Measurements from ENCODE around the gene GAB1.

The GAB1 gene

DNA sequence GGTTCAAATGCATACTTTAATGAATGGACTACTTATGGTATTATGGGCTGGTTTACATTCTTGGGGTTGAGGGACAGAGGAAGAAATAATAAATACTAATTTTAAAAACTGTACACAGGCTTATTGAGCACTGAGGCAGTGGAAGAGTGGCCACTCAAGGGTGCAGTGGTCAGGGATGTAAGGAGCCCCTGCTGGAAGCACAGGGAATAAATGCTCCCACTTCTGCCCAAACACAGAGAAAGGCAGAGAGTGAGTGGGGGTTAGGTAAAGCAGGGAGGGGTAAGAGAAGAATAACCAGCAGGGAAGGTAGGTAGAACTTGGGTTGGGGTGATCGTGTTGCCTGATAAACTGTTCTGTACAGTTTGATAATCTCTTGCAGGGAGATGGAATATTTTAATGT is 60.0 kb downstream of the GAB1 start:
- Histone ChIP-seq H3K9me3 (ENCODE audit: control insufficient read depth in 2 of 2, low read length in 2 of 2) (no peaks in the 10 kb centered on the region), H3K9ac (ENCODE audit: low read depth in 1 of 2, low read length in 2 of 2) (no peak overlapping the region), H3K27ac (ENCODE audit: low read depth in 2 of 2, low read length in 2 of 2) (no peak overlapping the region), H3K4me1 (ENCODE audit: control insufficient read depth in 2 of 2, insufficient read depth in 2 of 2, low read length in 2 of 2) (no peaks in the 10 kb centered on the region), H3K36me3 (ENCODE audit: control insufficient read depth in 2 of 2, insufficient read depth in 2 of 2, low read length in 2 of 2) (peaks cover 0 to 4% of the 10 kb centered on the region in 2 donors), H3K4me3 (ENCODE audit: low read length in 2 of 2) (no peak overlapping the region), H3K27me3 (ENCODE audit: control insufficient read depth in 2 of 2, insufficient read depth in 2 of 2, low read length in 2 of 2) (no peaks in the 10 kb centered on the region)

DNA sequence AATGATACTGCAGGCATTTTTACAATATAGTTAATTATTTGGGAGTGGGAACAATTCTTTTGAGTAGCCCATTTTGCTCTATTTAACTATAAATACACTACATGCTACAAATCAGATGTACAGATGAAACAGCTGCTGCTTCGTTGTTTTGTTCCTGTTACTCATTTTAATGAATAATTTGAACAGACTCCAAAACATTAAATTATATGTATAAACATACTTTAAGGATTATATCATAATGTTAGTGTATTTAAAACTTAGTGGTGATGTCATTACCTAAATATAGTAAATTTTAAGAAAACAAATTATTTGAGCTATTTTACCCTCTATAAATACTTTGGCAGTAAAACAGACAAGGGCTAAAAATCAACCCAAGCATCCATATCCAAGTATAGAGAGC is 60.7 kb downstream of the GAB1 start:
- H3K4me3 ChIP-seq (ENCODE audit: low read length in 2 of 2): no peak overlapping the region
- H3K36me3 ChIP-seq (ENCODE audit: control insufficient read depth in 2 of 2, insufficient read depth in 2 of 2, low read length in 2 of 2): peaks cover 0 to 4% of the 10 kb centered on the region in 2 donors
- no peak overlapping the region for H3K9ac ChIP-seq (ENCODE audit: low read depth in 1 of 2, low read length in 2 of 2)
- no peak overlapping the region for H3K27ac ChIP-seq (ENCODE audit: low read depth in 2 of 2, low read length in 2 of 2)
- no peaks in the 10 kb centered on the region for H3K27me3 ChIP-seq (ENCODE audit: control insufficient read depth in 2 of 2, insufficient read depth in 2 of 2, low read length in 2 of 2)
- no peaks in the 10 kb centered on the region for H3K4me1 ChIP-seq (ENCODE audit: control insufficient read depth in 2 of 2, insufficient read depth in 2 of 2, low read length in 2 of 2)
- no peaks in the 10 kb centered on the region for H3K9me3 ChIP-seq (ENCODE audit: control insufficient read depth in 2 of 2, low read length in 2 of 2)

DNA sequence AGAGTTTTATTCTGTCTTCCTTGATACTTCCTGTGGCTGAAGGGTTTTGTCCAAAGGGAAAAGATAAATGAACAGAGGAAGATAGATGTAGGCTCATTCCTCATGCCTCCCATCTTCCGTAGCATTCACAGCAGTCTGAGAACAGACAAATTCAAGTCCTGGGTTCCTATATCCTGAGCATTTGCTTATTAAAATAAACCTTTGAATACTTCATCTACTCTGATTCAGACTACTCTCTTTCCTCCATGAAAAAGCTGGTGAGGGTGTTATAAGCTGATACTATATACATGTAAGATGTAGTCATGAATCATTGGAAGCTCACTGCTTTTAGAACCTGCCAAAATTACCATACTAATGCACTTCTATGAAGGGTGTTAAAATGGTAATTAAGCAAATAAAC is 61.2 kb downstream of the GAB1 start:
- Histone ChIP-seq H3K27me3 (ENCODE audit: control insufficient read depth in 2 of 2, insufficient read depth in 2 of 2, low read length in 2 of 2) (no peaks in the 10 kb centered on the region), H3K36me3 (ENCODE audit: control insufficient read depth in 2 of 2, insufficient read depth in 2 of 2, low read length in 2 of 2) (peaks cover 0 to 4% of the 10 kb centered on the region in 2 donors), H3K9ac (ENCODE audit: low read depth in 1 of 2, low read length in 2 of 2) (no peak overlapping the region), H3K9me3 (ENCODE audit: control insufficient read depth in 2 of 2, low read length in 2 of 2) (no peaks in the 10 kb centered on the region), H3K27ac (ENCODE audit: low read depth in 2 of 2, low read length in 2 of 2) (no peak overlapping the region), H3K4me1 (ENCODE audit: control insufficient read depth in 2 of 2, insufficient read depth in 2 of 2, low read length in 2 of 2) (no peaks in the 10 kb centered on the region), H3K4me3 (ENCODE audit: low read length in 2 of 2) (no peak overlapping the region)

DNA sequence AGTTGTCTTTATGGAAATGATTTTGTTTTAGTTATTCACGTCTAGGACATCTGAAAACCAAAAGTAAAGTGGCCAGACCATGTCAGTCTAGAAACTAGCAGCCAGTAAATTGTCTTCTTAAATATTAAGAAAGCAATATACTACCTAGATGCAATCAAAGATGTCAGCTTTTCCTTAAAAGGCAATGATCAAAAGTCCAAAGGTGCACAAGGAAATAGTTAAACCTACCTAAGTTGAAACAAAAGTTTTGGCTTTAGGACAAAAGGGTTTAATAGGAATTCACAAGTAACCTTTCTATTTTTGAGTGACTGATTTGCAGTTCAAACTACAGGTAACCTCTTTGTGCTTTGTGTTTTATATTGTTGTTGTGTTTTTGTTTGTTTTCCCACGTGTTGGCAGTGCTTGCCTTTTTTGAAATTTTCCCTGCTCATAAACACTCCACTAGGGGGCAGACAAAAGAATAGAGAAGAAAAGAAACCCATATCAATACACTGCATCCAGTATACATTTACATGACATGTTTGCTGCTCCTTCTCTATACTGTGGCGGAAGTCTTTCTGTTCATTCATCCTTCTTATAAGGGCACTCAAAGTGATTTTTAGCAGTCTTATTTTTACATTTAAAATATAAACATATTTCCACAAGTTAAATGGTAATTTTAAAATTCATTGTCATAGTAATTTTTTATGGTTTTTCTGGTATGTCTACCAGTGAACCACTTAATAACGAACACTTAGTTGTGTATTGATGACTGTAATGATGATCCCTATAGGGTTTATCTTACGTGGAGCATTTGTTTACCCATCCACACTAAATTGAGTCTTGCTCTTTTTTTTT is 62.7 kb downstream of the GAB1 start:
- Histone ChIP-seq H3K4me1 (ENCODE audit: control insufficient read depth in 2 of 2, insufficient read depth in 2 of 2, low read length in 2 of 2) (peaks cover 0 to 2% of the 10 kb centered on the region in 2 donors), H3K9me3 (ENCODE audit: control insufficient read depth in 2 of 2, low read length in 2 of 2) (no peaks in the 10 kb centered on the region), H3K4me3 (ENCODE audit: low read length in 2 of 2) (peak overlapping the region; percentile 33 to 57), H3K36me3 (ENCODE audit: control insufficient read depth in 2 of 2, insufficient read depth in 2 of 2, low read length in 2 of 2) (peaks cover 0 to 4% of the 10 kb centered on the region in 2 donors), H3K9ac (ENCODE audit: low read depth in 1 of 2, low read length in 2 of 2) (no peak overlapping the region), H3K27me3 (ENCODE audit: control insufficient read depth in 2 of 2, insufficient read depth in 2 of 2, low read length in 2 of 2) (no peaks in the 10 kb centered on the region), H3K27ac (ENCODE audit: low read depth in 2 of 2, low read length in 2 of 2) (peak overlapping the region; percentile 12 to 74)

- H3K4me3 ChIP-seq (ENCODE audit: low read length in 2 of 2): no peak overlapping the region
- peaks cover 0 to 4% of the 10 kb centered on the region in 2 donors for H3K36me3 ChIP-seq (ENCODE audit: control insufficient read depth in 2 of 2, insufficient read depth in 2 of 2, low read length in 2 of 2)
- no peaks in the 10 kb centered on the region for H3K27me3 ChIP-seq (ENCODE audit: control insufficient read depth in 2 of 2, insufficient read depth in 2 of 2, low read length in 2 of 2)
- peaks cover 0 to 2% of the 10 kb centered on the region in 2 donors for H3K4me1 ChIP-seq (ENCODE audit: control insufficient read depth in 2 of 2, insufficient read depth in 2 of 2, low read length in 2 of 2)
- H3K27ac ChIP-seq (ENCODE audit: low read depth in 2 of 2, low read length in 2 of 2): no peak overlapping the region
- H3K9ac ChIP-seq (ENCODE audit: low read depth in 1 of 2, low read length in 2 of 2): no peak overlapping the region
- H3K9me3 ChIP-seq (ENCODE audit: control insufficient read depth in 2 of 2, low read length in 2 of 2): no peaks in the 10 kb centered on the region
Observed at GRCh38 chr4:143400082-143400481, 63.4 kb downstream of the GAB1 start.

DNA sequence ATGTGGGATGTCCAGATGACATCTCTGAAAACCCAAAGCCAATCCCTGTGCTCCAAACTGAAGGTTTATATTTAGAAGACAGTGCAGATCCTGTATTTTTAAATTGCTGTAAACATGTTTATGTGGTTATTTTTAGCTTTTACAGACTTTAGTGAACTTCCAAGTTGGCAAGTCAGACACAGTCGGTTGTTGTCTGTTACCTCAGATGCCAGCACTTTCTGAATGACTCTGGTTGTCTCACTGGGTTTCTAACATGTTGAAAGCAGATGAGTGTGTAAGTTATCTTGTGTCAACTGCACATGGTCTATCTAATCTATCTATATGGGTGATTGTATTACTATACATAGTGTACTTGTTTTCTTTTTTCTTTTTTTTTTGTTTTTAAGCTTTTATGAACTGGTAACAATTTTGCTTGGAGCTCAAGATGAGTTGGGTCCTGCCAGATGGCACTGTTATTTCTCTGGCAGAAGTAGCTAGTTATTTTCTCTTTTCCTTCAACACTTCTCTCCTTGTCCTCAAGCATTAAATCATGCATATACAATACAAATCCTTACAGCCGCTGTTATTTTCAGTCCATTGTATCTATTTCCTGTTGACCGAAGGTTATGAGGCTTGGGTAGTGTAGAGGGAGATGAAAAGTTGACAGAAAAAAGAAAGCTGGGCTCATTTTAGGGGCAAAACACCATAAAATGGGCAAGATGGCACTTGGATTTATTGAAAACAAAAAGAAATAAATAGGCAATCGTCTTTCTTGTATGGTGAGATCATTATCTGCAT is 66.3 kb downstream of the GAB1 start:
- Histone ChIP-seq H3K9ac (ENCODE audit: low read depth in 1 of 2, low read length in 2 of 2) (no peak overlapping the region), H3K4me1 (ENCODE audit: control insufficient read depth in 2 of 2, insufficient read depth in 2 of 2, low read length in 2 of 2) (peaks cover 0 to 8% of the 10 kb centered on the region in 2 donors), H3K27me3 (ENCODE audit: control insufficient read depth in 2 of 2, insufficient read depth in 2 of 2, low read length in 2 of 2) (no peaks in the 10 kb centered on the region), H3K27ac (ENCODE audit: low read depth in 2 of 2, low read length in 2 of 2) (peak overlapping the region in 1 of 2 donors; percentile 39), H3K4me3 (ENCODE audit: low read length in 2 of 2) (peak overlapping the region; percentile 0 to 1), H3K36me3 (ENCODE audit: control insufficient read depth in 2 of 2, insufficient read depth in 2 of 2, low read length in 2 of 2) (no peaks in the 10 kb centered on the region), H3K9me3 (ENCODE audit: control insufficient read depth in 2 of 2, low read length in 2 of 2) (no peaks in the 10 kb centered on the region)

DNA sequence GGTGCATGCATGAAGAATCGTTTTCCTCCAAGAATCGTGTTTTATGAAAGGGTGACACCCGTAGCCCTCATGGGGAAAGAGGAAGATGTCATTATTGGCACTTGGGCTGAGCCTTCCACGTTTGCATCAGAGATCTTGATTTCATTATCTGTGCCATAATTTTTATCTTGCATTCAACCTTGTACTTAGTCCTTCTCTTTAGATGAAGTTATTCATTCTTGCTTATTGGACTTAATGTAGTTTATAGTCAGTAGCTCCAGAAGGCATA is 66.8 kb downstream of the GAB1 start:
- H3K27ac ChIP-seq (ENCODE audit: low read depth in 2 of 2, low read length in 2 of 2): peak overlapping the region in 1 of 2 donors; percentile 39
- H3K9ac ChIP-seq (ENCODE audit: low read depth in 1 of 2, low read length in 2 of 2): no peak overlapping the region
- no peaks in the 10 kb centered on the region for H3K27me3 ChIP-seq (ENCODE audit: control insufficient read depth in 2 of 2, insufficient read depth in 2 of 2, low read length in 2 of 2)
- H3K9me3 ChIP-seq (ENCODE audit: control insufficient read depth in 2 of 2, low read length in 2 of 2): no peaks in the 10 kb centered on the region
- no peaks in the 10 kb centered on the region for H3K36me3 ChIP-seq (ENCODE audit: control insufficient read depth in 2 of 2, insufficient read depth in 2 of 2, low read length in 2 of 2)
- H3K4me3 ChIP-seq (ENCODE audit: low read length in 2 of 2): peak overlapping the region; percentile 0 to 1
- H3K4me1 ChIP-seq (ENCODE audit: control insufficient read depth in 2 of 2, insufficient read depth in 2 of 2, low read length in 2 of 2): peaks cover 0 to 8% of the 10 kb centered on the region in 2 donors

DNA sequence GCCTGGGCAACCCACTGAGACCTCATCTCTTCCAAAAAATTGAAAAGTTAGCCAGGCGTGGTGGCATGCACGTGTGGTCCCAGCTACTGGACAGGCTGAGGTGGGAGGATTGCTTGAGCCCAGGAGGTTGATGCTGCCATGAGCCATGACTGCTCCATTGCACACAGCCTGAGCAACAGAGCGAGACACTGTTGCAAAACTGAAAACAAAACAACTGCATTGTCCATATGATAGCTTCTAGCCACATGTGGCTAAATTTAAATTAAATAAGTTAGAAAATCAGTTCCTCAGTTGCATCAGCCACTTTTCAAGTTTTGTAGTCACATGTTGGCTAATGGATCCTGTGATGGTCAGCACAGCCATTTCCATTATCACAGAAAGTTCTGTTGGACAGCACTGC is 67.9 kb downstream of the GAB1 start:
- no peaks in the 10 kb centered on the region for H3K27me3 ChIP-seq (ENCODE audit: control insufficient read depth in 2 of 2, insufficient read depth in 2 of 2, low read length in 2 of 2)
- no peak overlapping the region for H3K27ac ChIP-seq (ENCODE audit: low read depth in 2 of 2, low read length in 2 of 2)
- H3K9ac ChIP-seq (ENCODE audit: low read depth in 1 of 2, low read length in 2 of 2): no peak overlapping the region
- no peak overlapping the region for H3K4me3 ChIP-seq (ENCODE audit: low read length in 2 of 2)
- peaks cover 0 to 8% of the 10 kb centered on the region in 2 donors for H3K4me1 ChIP-seq (ENCODE audit: control insufficient read depth in 2 of 2, insufficient read depth in 2 of 2, low read length in 2 of 2)
- H3K36me3 ChIP-seq (ENCODE audit: control insufficient read depth in 2 of 2, insufficient read depth in 2 of 2, low read length in 2 of 2): no peaks in the 10 kb centered on the region
- H3K9me3 ChIP-seq (ENCODE audit: control insufficient read depth in 2 of 2, low read length in 2 of 2): no peaks in the 10 kb centered on the region

GRCh38 chr4:143405075-143405730 is 68.5 kb downstream of the GAB1 start:
- Histone ChIP-seq H3K9ac (ENCODE audit: low read depth in 1 of 2, low read length in 2 of 2) (no peak overlapping the region), H3K27me3 (ENCODE audit: control insufficient read depth in 2 of 2, insufficient read depth in 2 of 2, low read length in 2 of 2) (no peaks in the 10 kb centered on the region), H3K4me1 (ENCODE audit: control insufficient read depth in 2 of 2, insufficient read depth in 2 of 2, low read length in 2 of 2) (peaks cover 0 to 8% of the 10 kb centered on the region in 2 donors), H3K9me3 (ENCODE audit: control insufficient read depth in 2 of 2, low read length in 2 of 2) (no peaks in the 10 kb centered on the region), H3K36me3 (ENCODE audit: control insufficient read depth in 2 of 2, insufficient read depth in 2 of 2, low read length in 2 of 2) (no peaks in the 10 kb centered on the region), H3K4me3 (ENCODE audit: low read length in 2 of 2) (no peak overlapping the region), H3K27ac (ENCODE audit: low read depth in 2 of 2, low read length in 2 of 2) (no peak overlapping the region)

DNA sequence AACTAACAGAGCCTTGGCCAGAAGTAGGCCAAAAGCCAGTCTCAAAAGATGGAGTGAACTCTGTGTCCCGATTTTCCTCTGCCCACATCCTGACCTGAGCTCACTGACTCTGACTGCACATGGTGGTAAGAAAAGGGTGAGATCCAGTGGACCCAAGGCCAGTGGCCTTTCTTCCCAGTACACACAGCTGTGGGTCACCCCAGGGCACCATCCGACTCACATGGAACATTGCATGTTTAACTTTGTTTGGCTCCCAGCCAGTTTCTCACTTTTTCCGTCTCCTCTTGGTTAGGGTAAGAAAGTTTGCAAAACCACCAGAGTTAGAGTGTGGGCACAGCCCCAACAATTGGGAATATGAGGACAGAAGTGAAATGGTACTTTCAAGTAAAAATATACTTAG is 69.8 kb downstream of the GAB1 start:
- no peaks in the 10 kb centered on the region for H3K9me3 ChIP-seq (ENCODE audit: control insufficient read depth in 2 of 2, low read length in 2 of 2)
- H3K36me3 ChIP-seq (ENCODE audit: control insufficient read depth in 2 of 2, insufficient read depth in 2 of 2, low read length in 2 of 2): no peaks in the 10 kb centered on the region
- H3K4me1 ChIP-seq (ENCODE audit: control insufficient read depth in 2 of 2, insufficient read depth in 2 of 2, low read length in 2 of 2): peaks cover 0 to 9% of the 10 kb centered on the region in 2 donors
- no peaks in the 10 kb centered on the region for H3K27me3 ChIP-seq (ENCODE audit: control insufficient read depth in 2 of 2, insufficient read depth in 2 of 2, low read length in 2 of 2)
- no peak overlapping the region for H3K4me3 ChIP-seq (ENCODE audit: low read length in 2 of 2)
- H3K9ac ChIP-seq (ENCODE audit: low read depth in 1 of 2, low read length in 2 of 2): no peak overlapping the region
- H3K27ac ChIP-seq (ENCODE audit: low read depth in 2 of 2, low read length in 2 of 2): no peak overlapping the region

Data from mucosa of rectum (tissue), 2 donors.